Keratinocyte (primary cell): ENCODE data around the gene LPAR1.

ENCODE experiments used
- CTCF ChIP-seq, 3 experiments: IDR thresholded peaks in 1 of 3; conservative IDR thresholded peaks in 1 of 3; optimal IDR thresholded peaks in 1 of 3; 2 replicates in 2 of 3; 3 replicates in 1 of 3; pipeline versions ENCODE3 to v1.5.1; 2011; ENCODE audit warnings: low read length in 3 of 3, mild to moderate bottlenecking in 3 of 3, moderate library complexity in 2 of 3, control low read depth in 1 of 3, inconsistent platforms in 1 of 3; ENCODE audit not compliant: insufficient read depth in 2 of 3; ENCODE audit errors: extremely low read depth in 1 of 3
- EZH2 ChIP-seq: IDR thresholded peaks from one replicate; pipeline ENCODE4 v1.6.1; 2012; ENCODE audit warnings: inconsistent platforms, mild to moderate bottlenecking, low read length, moderate library complexity

DNA sequence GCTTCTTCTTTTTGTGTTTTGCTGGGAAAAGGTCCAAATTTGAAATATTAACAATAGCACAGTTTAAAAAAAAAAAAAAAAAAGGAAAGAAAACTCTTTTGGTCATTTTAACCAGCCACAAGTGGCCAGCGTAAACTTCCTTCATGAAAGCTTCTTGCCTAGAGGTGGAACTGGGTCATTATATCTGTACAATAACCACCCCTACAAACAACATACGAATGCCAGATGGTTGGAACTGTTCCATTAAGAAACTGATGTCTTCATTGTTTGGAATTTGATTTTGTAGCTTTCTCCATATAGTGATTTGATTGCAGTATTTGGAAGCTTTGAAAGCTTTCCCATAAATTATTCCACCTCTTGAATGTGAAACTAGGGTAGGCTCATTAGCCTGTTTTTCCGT lies 18.3 kb upstream of the LPAR1 start:
- TF ChIP-seq CTCF (optimal IDR thresholded peaks at IDR 0.05 in 1 of 3, IDR thresholded peaks at IDR 0.05 in 1 of 3, conservative IDR thresholded peaks at IDR 0.05 in 1 of 3; ENCODE audit: extremely low read depth in 1 of 3, insufficient read depth in 2 of 3, low read length in 3 of 3) (no peak), EZH2 (no peak)
